ENCODE measurements around the gene ATP5MC3. TPM values are rescaled to one million over a fixed set of nuclear protein-coding genes. Genes with fewer than 3 reads are reported as not detected.

Gene ATP5MC3
- total and polyA plus RNA-seq, 2 of the 13 experiments (the other 11 are each of a cell fraction or from before 2014, with no cell fraction given): 676 to 1,007 TPM

DNA sequence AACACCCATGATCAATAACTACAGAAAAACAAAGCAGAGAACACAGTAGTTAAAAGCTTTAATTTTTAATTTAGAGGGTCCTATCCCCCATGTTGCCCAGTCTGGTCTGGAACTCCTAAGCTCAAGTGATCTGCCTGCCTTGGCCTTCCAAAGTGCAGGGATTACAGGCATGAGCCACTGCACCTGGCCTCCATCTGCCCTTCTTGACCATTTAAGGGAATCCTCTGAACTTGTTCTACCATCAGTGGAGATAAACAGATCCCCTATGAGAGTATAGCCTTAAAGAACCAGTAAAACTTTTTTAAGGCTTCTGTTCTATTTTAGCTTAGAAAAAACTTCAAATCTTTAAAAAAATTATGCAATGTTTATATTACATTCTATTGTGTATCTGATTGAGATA lies 13.5 kb upstream of the ATP5MC3 start:
- no TSS peak for BruUV-seq (replicated peaks)

DNA sequence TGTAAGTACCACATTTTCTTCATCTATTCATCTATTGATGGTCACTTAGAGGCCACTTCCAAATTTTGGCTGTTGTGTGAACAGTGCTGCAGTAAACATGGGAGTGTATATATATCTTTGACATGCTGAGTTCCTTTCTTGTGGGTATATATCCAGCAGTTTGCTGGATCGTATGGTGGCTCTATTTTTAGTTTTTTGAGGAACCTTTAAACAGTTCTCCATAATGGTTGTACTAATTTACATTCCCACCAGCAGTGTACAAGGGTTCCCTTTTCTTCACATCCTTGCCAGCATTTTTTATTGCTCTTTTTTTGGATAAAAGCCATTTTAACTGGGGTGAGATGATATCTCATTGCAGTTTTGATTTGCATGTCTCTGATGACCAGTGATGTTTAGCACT lies 7.3 kb upstream of the ATP5MC3 start:
- 6% methylated on average over 1 of the region's 1 CpG for WGBS (ENCODE audit: low lambda C conversion rate)
- POLR2A ChIA-PET: no interaction called here
- CTCF ChIA-PET (ENCODE audit: low intra/inter-chr PET ratio, low total read pairs): no interaction called here

More for the DNA sequence above, 13.5 kb upstream of the ATP5MC3 start:
- no peak for ATAC-seq
- H3K36me3 ChIP-seq (replicated peaks in 1 of 2; ENCODE audit: control insufficient read depth in 1 of 2, insufficient read depth in 2 of 2, low read length in 2 of 2): no peaks in the 10 kb centered on the region
- no peaks in the 10 kb centered on the region for H3K4me1 ChIP-seq (ENCODE audit: insufficient read depth, low read length)
- H2AFZ ChIP-seq (ENCODE audit: low read length): no peak overlapping the region
- no peak for DNase-seq (ENCODE audit: low spot score)
- no peaks in the 10 kb centered on the region for H3K27me3 ChIP-seq (ENCODE audit: control insufficient read depth in 1 of 2, insufficient read depth in 2 of 2, low read length in 2 of 2)
- H3K9ac ChIP-seq (ENCODE audit: insufficient read depth, low read depth, low read length): no peak overlapping the region
- TF ChIP-seq SRF (IDR thresholded peaks at IDR 0.05; ENCODE audit: low read depth, low read length): peak; percentile 56; the same call in 1 of the 2 replicates
- TF ChIP-seq TCF7L2 (IDR thresholded peaks at IDR 0.05; ENCODE audit: low read depth, low read length): no peak
- no peak overlapping the region for H3K4me3 ChIP-seq (replicated peaks in 1 of 3; ENCODE audit: insufficient read depth in 1 of 3, low read depth in 2 of 3, low read length in 3 of 3)
- H3K9me3 ChIP-seq (ENCODE audit: low read length): no peaks in the 10 kb centered on the region
- POLR2A ChIA-PET: no interaction called here
- intact Hi-C loops (cut with micrococcal nuclease; ENCODE audit: unreplicated experiment): no loop called here
- H3K79me2 ChIP-seq (ENCODE audit: insufficient read depth, low read length): no peaks in the 10 kb centered on the region
- CTCF ChIA-PET (ENCODE audit: low intra/inter-chr PET ratio, low total read pairs): no interaction called here
- in situ Hi-C loops (cut with HindIII; ENCODE audit: extremely low pct_ligation_motif_present, low pct_unique_long_range_greater_than_20kb): no loop called here
- no peak overlapping the region for H3K4me2 ChIP-seq (ENCODE audit: low read depth, low read length)
- H4K20me1 ChIP-seq (ENCODE audit: insufficient read depth, low read length): no peaks in the 10 kb centered on the region
- no peak for FAIRE-seq
- no peak overlapping the region for H3K27ac ChIP-seq (ENCODE audit: extremely low read length, insufficient read depth, low read length)

More for the DNA sequence above, 7.3 kb upstream of the ATP5MC3 start:
- ATAC-seq (no peak), FAIRE-seq (no peak), DNase-seq (ENCODE audit: low spot score) (no peak)
- no peak overlapping the region for H3K9ac ChIP-seq (ENCODE audit: insufficient read depth, low read depth, low read length)
- H3K36me3 ChIP-seq (replicated peaks in 1 of 2; ENCODE audit: control insufficient read depth in 1 of 2, insufficient read depth in 2 of 2, low read length in 2 of 2): no peaks in the 10 kb centered on the region
- no peaks in the 10 kb centered on the region for H3K9me3 ChIP-seq (ENCODE audit: low read length)
- no peak overlapping the region for H3K4me2 ChIP-seq (ENCODE audit: low read depth, low read length)
- no peak overlapping the region for H3K4me3 ChIP-seq (replicated peaks in 1 of 3; ENCODE audit: insufficient read depth in 1 of 3, low read depth in 2 of 3, low read length in 3 of 3)
- H3K79me2 ChIP-seq (ENCODE audit: insufficient read depth, low read length): no peaks in the 10 kb centered on the region
- H4K20me1 ChIP-seq (ENCODE audit: insufficient read depth, low read length): no peaks in the 10 kb centered on the region
- in situ Hi-C loops (cut with HindIII; ENCODE audit: extremely low pct_ligation_motif_present, low pct_unique_long_range_greater_than_20kb) (loop anchor here (10.0 kb wide), 1 partner anchor 154 kb away; no protein-coding TSS in a partner anchor), intact Hi-C loops (cut with micrococcal nuclease; ENCODE audit: unreplicated experiment) (no loop called here)
- H3K27me3 ChIP-seq (ENCODE audit: control insufficient read depth in 1 of 2, insufficient read depth in 2 of 2, low read length in 2 of 2): no peaks in the 10 kb centered on the region
- 0 out of 2 replicates have a peak, but pooled peaks cover 5% of the 10 kb centered on the region for H3K4me1 ChIP-seq (ENCODE audit: insufficient read depth, low read length)
- H2AFZ ChIP-seq (ENCODE audit: low read length): no peak overlapping the region
- no peak overlapping the region for H3K27ac ChIP-seq (ENCODE audit: extremely low read length, insufficient read depth, low read length)
- BruUV-seq (replicated peaks): no TSS peak
- TF ChIP-seq, protein P1, sequence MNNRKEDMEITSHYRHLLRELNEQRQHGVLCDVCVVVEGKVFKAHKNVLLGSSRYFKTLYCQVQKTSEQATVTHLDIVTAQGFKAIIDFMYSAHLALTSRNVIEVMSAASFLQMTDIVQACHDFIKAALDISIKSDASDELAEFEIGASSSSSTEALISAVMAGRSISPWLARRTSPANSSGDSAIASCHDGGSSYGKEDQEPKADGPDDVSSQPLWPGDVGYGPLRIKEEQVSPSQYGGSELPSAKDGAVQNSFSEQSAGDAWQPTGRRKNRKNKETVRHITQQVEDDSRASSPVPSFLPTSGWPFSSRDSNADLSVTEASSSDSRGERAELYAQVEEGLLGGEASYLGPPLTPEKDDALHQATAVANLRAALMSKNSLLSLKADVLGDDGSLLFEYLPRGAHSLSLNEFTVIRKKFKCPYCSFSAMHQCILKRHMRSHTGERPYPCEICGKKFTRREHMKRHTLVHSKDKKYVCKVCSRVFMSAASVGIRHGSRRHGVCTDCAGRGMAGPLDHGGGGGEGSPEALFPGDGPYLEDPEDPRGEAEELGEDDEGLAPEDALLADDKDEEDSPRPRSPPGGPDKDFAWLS (CRISPR knock-in tag; IDR thresholded peaks at IDR 0.05; ENCODE audit: borderline replicate concordance): no peak
